D341Med (cell line): Measurements from ENCODE around the gene DKC1.
"Not testable (repeated sequence)": the region's sequence is repeated elsewhere in the genome, so short reads cannot be mapped to it uniquely, and the experiment has no call there.

Source experiments
- DNase-seq: peaks from one replicate; pipeline ENCODE4 v3.0.0; 2012; ENCODE audit warnings: low spot score

DKC1 gene

DNA sequence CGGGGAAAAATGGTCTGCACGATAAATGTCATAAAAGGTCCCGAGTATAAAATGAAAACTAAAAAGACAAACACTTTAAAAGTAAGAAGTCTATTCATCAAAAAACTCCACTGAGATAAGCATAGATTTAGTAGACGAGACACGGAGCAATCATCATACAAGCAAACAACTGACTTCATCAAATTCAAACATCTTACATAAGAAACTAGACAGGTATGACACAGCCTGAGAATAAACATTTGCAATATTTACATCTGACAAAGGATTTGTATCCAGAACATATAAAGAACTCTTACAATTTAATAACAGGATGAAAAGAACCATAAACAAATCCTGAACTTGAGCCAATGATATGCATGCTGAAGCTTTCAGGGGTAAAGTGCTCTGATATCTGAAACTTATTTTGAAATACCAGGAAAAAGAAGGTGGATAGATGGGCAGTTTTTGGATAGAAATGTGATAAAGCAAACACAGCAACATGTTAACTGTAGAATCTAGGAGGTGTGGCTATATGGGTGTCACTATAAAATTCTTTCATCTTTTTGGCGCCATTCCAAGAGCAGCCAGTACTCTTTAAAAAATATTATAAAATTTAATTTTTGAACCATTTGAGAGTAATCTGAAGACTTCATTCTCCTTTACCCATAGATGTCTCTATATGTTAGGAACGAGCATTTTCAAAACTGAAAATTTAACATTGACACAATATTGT is 30.6 kb downstream of the DKC1 start:
- DNase-seq = no peak

DNA sequence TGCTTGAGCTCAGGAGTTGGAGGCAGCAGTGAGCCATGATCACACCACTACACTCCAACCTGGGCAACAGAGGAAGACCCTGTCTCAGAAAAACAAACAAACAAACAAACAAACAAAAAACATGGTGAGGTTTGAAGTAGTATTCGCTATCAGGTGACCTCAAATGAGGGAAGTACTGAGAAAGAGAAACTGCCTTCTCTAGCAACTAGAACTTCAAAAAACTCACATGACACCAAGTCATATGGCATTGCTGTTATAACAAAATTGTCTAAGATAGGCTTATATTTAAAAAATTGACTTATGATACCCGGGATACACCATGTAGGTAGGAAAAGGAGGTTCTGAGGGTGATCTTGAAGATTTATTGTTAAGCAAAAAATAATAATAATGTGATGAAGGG is 32.4 kb downstream of the DKC1 start:
- no peak for DNase-seq

DNA sequence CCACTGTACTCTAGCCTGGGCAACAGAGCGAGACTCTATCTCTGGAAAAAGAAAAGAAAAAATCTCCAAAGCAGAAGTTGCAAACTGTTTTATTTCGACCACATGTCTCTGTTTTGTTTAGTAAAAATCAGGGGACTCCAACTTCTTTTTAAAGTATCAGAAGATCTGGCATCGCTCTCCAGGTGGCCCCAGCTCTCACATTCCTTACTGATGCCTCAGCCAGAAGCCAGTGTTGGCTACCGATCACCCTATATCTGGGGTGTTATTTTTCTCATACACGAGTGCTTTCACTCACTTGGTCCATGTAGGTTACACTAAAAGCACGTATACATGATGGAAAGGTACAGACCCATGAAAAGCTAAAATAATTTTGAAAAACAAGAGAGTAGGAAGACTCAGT is 34.3 kb downstream of the DKC1 start:
- no peak for DNase-seq

DNA sequence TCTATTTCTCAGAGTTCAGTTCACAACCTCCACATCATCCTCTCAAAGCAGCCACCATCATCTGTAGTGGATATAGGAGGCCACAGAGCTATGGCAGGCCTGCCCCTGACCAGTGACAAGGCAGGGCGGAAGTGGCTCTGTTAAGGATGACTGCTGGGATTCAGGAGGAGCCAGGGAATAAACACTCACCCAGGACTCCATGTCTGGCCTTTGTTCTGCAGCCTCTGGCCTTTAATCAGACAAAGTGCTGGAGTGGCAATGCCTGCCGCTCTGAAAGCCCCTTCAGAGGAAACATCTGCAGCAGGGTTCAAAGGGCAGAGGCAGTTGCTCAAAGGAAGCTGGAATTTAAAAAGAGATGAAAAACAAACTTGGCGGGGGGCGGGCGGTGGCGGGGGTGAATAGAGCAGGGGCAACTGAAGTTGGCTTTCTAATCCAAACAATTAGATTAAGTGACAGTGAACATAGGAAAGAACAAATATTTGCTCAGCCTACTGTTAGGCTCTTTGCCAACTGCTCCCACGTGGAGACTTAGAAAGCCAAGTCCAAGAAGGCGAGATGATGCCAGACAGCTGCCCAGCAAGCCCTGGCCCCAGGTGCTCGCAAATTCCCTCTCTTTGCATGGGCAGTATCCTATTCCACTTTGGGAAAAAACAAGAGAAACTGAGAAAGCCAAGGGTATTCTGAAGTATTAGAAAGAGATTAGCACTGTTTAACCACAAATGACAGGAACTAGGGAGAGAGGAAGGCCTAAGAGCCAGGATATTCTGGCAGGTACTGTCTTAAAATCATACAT is 37.1 kb downstream of the DKC1 start:
- DNase-seq = no peak

DNA sequence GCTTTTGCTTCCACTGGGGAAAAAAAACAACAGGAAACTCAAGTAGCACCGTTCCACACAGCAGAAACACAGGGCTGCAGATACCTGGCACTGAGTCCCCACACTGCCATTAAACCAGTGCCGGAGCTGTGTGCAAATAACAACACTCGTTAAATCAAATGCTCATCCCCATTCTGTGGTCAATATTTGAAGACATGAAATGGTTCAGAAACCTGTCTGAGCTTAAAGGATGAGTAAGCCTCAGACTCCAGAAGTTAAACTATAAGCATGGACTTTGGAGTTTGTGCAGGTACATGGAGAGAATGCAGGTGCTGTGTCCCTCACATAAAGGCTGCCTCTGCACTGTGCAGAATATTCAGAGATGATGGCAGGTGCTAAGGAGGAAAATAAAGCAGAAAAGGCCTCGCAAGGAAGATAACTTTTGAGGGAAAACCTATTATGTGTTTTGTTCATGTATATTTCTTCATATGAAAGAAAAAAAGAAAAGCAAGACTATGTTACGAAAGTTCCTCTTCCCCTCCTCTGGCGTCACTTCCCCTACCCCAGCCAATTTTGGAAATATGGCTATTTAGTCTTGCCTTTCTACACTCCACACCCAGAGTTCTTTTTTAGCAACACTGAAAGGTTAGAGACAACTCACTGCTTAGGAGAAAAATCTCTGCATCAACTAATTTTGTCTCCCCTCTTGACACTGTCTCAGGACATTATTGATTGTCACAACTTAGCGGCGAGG is 38.0 kb downstream of the DKC1 start:
- no peak for DNase-seq

DNA sequence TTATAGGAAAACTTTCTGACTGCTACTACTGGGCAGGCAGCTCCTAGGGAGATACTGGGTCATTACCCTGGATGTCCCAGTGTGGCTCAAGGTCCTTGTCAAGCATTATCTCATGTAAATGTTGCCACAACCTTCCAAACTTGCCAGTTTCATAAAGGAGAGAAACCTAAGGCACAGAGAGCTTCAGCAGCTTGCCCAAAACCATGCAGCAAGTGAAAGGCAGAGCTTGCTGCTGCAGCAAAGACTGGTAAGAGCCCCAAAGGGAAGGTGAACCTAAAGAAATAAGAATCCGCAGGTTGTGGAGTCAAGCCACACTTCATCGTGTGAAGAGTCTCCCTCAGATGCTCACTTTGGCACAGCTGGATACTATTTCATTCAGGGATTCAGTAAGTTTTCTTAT is 40.3 kb downstream of the DKC1 start:
- no peak for DNase-seq

DNA sequence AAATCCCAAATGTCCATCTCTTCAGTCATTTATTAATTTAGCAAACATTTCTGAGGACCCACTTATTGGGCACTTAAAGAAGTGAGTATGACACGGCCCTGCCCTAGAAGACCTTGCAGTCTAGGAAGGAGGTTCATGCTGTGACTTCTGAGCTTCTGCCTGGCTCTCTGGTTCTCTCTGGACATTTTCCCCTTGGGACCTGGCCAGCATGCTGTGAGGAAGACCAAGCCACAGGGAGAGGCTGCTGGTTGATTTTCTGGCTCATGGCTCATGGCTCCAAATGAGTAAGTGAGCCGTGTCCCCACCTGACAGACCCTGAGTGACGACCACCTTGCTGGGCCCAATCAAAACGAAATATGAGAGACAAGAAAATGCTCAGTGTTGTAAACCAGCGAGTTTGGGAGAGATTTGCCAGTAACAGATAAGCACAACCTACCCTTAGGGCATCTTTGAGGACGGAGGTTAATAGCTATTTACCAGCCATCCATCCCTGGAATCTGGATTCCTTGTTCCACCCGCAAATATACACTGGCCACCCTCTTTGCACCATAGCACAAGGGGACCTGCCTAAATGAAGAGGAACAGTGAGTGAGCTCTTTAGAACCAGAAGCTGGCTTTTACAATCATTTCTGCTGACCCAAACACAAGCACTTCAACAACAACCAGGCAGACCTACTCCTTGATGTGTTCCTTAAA is 41.7 kb downstream of the DKC1 start:
- no peak for DNase-seq

DNA sequence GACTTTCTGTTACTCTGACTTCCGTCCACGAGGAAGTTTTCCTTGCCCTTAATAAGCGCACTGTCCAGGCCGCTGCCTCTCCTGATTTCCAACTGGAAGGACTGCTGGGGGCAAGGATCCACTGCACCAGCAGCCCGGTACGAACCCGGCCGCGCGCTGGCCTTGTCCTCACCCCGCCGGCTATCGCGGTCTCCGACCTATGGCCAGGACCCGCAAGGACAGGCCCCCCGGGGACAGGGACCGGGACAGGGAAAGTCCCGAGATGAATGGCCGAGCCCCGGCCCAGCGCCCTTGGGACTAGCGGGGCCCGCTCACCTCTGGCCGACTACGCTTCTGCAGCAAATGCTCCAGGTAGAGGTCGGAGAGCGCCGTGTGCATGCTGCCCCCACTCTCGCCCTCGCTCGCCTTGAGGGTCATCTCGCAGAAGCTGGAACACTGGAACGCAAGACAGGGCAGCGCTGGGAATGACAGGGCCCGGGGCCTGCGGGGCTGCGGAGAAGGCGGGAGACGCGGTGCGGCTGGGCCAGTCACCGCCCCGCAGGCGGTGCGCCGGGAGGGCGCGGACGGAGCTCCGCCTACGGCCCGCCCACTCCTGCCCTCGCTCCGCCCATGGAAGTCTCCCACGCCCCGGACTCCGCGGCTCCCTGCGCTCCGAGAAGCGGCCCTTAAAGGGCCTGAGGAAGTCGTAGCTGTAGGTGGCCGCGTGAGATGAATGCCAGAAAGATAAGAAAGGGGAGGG is 42.5 kb downstream of the DKC1 start, which contains the start of gene MPP1:
TSS of gene MPP1 (minus strand) at position 529 of the 739 bp plus-strand sequence. CDS start at position 417, 112 bp downstream.
- peak; percentile 94 for DNase-seq

DNA sequence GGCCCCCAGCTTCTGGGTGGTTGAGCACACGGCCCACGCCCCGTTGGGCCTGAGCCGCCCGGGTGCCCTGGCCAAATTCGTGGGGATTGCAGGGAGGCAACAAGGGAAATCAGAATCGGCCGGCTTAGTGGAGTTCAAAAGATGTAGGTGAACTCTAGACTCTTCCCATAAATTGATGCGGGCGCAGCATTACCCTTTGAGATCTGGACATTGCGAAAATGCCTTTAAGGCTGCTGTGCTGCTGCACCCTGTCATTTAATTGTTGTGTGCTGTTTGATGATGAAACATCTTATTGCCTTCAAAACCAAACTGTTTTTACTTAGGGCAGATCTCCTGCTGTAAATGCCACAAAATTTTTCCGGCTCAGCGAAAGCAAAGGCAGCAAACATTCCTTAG is 43.0 kb downstream of the DKC1 start:
- DNase-seq = no peak

DNA sequence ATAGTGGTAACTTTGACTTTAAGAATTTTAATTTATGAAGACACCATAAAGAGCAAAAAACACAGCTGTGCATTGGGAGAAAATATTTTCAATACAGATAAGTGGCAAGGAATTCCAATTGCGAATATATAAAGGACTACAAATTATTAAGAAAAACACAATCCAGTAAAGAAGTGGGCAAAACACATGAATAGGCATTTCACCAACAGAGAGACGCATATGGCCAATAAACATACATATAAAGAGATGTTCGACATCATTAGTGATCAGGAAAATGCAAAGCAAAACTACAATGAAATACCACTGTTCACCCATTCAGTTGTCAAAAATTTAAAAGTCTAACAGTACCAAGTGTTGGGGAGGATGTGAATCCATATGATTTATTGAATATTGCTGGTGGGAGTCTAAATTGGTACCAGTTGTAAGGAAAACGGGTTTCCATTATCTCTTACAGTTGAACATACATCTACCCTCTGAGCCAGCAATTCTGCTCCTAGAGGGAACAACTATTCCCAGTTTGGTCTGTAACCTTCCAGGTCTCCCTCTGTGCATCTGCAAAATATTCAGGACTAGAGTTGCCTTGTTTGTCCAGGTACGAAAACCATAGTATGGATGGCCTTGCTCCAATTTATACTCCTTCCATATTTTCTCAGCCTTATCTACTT is 44.3 kb downstream of the DKC1 start:
- no peak for DNase-seq

DNA sequence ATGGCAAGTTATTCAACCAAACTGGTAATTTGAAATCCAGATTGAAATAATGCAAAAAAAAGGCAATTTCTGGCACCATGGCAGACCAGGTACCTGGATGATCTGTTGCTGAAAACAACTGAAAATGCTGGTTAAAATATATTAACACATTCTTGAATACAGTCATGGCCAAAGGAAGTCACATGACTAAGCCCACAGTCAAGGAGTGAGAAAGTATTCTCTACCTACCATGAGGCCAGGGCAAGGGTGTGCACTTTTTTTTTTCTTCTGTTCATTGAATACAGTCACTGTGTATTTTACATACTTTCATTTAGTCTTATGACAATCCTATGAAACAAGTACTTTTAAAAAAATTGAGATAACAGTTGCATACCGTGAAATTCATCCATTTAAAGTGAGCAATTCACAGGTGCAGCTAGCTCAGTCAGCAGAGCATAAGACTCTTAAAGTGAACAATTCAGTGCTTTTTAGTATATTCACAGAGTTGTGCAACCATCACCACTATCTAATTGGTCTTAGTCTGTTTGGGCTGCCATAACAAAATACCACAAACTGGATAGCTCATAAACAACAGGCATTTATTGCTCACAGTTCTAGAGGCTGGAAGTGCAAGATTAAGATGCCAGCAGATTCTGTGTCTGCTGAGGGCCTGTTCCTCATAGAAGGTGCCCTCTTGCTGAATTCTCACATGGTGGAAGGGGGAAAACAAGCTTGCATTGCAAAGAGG is 47.4 kb downstream of the DKC1 start:
- DNase-seq = no peak

DNA sequence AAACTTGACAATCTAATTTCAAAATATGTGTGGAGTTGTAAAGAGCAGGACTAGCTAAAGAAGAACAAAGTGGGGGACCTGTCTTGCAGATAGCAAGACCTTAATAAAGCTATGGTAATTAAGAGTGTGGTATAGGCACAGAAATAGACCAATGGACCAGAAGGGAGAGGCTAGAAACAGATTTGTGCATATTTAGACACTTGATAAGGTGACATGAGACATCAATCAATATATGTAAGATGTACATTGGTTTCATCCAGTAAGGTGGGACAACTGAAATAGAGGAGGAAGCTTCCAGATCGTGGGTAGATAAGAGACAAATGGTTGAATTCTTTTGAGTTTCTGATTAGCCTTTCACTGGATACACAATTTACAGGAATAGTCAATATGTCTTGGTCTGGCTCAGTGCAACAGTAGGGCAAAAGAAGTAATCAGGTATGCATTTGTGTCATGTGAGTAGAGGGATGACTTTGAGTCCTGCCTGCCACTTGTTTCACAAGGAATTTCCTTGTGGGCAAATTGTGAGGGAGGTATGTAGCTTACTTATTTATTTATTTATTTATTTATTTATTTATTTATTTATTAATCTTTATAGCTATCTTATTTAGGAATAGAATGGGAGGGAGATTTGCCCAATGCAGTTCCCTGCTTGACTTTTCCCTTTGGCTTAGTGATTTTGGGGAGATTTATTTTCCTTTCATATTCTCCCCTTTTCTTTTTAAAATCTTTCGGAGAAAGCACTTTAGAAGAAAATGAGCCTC is 49.9 kb downstream of the DKC1 start:
- DNase-seq = no peak

DNA sequence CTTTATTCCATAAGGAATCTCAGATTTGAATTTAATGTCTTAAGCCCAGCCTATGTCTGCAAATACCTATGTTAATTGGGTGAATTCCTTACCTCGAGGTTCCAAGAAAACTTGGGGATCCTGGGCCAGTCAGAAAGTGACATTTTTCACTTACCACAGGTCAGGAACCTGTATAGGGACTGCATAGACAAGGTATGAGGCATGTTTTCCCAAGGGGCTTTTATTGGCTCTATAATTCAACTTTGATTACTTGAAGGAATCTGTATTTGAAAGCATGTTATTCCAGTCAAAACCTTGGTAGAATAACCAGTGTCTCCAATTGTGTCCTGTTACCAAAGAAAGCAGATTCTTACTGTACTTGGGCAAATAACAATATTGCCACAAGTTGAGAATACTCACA is 51.1 kb downstream of the DKC1 start:
- DNase-seq = no peak

DNA sequence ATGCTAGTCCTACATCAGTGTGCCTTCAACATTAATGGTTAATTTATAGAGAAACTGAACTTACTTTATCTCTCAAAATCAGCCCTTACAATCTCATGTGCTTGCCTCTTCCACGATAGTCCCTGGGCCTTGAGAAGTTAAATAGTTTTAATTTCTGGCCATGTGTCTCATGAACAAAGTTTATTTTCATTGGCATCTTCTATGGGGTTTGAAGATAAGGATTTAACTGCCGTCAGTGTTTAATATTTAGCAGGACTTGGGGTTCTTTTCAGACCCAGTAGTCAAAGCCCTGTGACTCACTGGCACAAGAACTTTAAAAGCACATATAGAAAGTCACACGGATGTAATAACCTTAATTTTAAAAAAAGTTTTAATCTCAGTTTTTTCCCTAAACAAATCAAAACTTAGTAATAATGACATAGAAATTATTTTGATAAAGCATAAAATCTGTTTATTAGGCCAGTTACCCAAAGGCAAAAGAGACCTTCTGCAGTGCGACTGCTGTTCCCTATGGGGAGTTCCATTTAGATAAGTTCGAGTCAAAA is 52.7 kb downstream of the DKC1 start:
- no peak for DNase-seq

DNA sequence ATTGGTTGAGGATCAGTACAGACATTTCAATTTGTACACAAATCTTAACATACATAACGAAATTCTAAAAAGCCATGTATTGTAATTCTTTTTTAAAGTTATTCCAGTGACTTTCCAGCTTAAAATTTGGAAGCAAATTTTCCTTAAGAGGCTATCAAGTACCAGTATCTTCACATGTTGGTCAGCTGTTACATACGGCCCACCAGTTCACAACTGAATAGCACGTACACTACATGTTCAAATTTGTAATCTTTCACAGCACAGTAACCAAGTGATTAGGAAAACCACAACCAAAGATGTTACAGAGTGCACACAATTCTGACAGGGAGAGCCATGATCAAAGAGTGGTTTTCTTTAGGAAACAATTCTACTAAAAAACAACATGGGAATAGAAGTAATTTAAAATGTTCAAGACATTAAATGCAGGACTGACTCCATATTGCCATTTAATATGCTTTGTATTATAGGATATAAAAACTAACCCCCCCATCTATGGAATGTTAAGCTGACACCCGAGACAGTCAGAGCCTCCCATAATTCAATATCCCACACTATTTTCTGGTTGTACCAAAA is 53.7 kb downstream of the DKC1 start:
- DNase-seq = not testable (repeated sequence)

DNA sequence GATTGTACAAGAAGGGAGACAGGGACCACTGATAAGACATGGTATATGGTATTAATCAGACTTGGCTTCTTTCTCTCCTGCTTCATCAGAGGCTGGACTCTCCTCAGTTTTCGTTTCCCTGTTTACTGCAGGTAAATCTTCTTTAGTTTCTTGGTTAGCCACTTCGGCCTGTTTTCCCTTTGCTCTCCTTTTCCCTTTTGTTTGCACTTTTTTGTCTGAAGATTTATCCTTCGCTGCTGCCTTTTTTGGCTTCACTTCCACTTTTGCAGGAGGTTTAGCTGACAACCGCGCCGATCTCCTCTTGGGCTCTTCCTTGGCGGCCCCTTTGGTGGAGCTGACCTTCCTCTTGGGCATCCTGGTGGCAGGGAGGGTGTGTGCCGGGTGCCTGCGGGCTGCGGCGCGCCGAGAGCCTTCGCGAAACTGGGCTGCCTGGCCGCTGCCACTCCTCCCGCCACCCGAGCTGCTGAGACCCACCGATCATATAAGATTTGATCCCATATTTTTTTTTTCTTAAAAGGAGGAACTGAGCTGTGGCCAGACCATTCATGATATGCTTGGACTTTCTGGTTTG is 54.5 kb downstream of the DKC1 start:
- DNase-seq = not testable (repeated sequence)

DNA sequence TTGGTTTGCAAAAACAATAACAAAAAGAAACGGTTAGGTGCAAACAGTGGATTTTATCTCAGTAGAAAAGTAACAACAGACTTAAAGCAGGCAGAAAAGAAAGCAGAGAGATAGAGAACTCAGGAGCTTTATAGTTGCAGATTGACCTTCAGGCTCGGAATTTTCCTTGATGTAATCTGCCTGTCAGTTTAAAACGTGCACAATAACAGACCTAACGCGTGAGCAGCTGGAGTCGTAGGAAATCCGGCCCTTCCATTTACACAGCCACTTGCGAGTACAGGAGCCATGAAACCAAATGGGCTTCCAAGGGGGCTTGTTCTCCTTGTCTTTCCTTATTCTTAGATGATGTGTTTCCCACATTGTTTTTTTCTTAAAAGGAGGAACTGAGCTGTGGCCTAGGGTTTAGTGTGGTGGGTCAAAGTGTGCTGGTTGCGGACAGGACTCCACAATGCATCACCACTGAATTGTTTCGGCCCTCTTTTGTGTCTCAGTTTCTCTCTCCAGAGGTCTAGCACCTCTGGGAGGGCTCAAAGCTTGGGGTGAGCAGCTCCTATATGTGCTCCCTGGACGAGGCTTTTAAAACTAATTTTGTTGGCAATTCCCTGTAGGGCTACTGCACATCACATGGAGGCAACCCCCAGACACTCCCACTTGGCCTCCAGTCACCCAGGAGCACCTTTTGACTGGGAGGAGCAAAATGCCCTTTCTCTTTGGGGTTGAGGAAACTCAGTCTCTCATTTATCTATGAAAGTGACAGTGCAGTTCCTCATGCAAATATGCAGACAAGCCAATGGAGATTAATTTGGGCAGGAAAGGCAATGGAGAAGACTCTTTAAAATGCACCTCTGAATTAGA is 56.5 kb downstream of the DKC1 start:
- no peak for DNase-seq
